SK-N-MC (cell line): ENCODE measurements around the gene GGPS1.

ENCODE experiments used
- EZH2 ChIP-seq: fragments of 200-600 bp; sonication (generic); IDR thresholded peaks from one replicate; pipeline ENCODE4 v1.6.1; 2017; ENCODE audit warnings: antibody characterized with exemption
- FOXP2 ChIP-seq: optimal IDR thresholded peaks from 2 replicates; pipeline ENCODE3; 2011; ENCODE audit warnings: mild to moderate bottlenecking, moderate library complexity; ENCODE audit not compliant: insufficient read depth; ENCODE audit errors: extremely low read length, control extremely low read depth
- POLR2AphosphoS5 ChIP-seq: IDR thresholded peaks from 2 replicates; pipeline ENCODE4 v1.6.1; 2012; ENCODE audit warnings: mild to moderate bottlenecking, low read depth, low read length, borderline replicate concordance

DNA sequence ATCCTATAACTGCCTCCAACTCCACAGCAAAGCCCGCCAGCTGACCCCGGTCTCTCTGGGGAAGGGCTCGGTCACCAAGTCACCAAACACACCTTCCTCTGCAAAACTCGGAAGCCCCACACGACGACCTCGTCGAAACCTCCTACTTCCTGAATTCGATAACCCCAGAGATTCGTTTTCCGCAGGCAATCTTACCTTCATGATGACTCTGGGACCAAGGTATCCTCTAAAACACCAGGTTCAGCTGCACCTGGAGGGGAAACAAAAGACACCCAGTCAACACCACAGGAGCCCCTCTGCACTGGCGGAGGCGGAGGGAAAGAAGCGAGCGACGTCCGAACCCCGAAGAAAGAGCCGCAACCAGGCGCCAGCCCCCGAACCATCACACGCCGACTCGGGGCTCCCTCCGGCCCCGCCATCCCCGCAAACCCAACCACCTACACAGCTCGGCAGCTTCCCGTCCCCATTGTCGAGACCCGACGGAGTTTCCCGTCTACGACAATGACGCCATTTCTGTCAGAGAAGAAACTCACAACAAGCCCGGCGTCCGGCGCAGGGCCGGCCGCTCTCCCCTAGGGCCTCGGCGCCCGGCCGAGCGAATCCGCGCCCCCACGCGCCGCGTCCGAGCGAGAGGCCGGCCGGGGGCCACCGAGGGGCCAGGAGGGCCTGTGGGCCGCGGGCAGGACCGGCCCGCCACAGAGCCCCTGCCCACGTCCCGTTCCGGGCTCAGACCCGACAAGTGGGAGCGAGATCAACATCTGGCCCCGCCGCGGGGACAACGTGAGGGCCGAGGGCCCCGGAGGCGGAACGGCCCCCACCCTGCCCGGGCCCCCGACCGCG is 1.4 kb upstream of the GGPS1 start:
- TF ChIP-seq EZH2, result no peak
- no peak for TF ChIP-seq POLR2AphosphoS5
- TF ChIP-seq FOXP2, result no peak
